ENCODE results near the gene ABHD6. TPM values are rescaled to one million over a fixed set of nuclear protein-coding genes. Genes with fewer than 3 reads are reported as not detected.
"Not testable (repeated sequence)": the region's sequence is repeated elsewhere in the genome, so short reads cannot be mapped to it uniquely, and the experiment has no call there.

The ABHD6 gene
- total RNA-seq, 1 experiment from 2014 or later: 17.2 TPM

DNA sequence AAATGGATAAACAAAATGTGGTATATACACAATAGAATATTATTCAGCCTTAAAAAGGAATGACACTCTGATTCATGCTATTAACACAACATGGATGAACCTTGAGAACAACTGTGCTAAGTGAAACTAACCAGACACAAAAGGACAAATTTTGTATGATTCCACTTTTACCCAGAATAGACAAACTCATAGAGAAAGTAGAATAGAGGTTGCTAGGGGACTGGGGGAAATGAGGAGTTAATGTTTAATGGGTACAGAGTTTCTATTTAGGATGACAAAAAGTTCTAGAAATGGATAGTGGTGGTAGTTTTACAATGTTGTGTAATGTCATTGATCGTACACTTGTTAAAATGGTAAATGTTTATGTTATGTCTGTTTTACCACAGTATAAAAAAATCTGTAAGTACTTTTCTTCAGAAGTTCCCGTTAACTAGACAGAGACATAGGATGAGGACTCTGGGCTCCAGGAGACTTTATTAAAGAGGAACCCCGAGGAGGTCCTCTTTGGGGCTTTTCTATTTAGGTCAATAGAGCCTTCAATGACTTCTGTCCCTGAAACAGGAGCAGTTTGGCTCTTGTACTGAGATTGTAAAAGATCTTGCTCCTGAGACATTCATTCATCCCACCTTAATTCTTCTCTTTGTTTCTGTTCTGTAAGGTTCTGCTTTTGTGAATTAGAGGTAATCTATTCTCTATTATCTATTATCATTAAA, 24.5 kb downstream of the ABHD6 start:
- in situ Hi-C loops (cut with HindIII; ENCODE audit: low sequenced_read_pairs): no loop called here
- DNase-seq (ENCODE audit: low spot score): no peak

GRCh38 chr3:58266577-58266976, 29.0 kb downstream of the ABHD6 start:
- in situ Hi-C loops (cut with HindIII; ENCODE audit: low sequenced_read_pairs): no loop called here
- DNase-seq (ENCODE audit: low spot score): peak; percentile 89

DNA sequence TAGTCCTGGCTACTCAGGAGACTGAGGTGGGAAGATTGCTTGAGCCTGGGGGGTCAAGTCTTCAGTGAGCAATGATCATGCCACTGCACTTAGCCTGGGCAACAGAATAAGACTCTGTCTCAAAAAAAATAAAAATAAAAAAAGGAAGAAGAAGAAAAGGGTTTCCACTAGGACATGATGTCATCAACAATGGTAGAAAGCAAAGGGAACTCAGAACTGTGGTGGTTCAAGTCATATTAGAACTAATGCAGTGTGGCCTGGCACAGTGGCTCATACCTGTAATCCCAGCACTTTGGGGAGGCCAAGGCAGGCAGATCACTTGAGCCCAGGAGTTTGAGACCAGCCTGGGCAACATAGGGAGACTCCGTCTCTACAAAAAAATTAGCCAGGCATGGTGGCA, 30.0 kb downstream of the ABHD6 start:
- DNase-seq (ENCODE audit: low spot score); in situ Hi-C loops (cut with HindIII; ENCODE audit: low sequenced_read_pairs): not testable (repeated sequence)

DNA sequence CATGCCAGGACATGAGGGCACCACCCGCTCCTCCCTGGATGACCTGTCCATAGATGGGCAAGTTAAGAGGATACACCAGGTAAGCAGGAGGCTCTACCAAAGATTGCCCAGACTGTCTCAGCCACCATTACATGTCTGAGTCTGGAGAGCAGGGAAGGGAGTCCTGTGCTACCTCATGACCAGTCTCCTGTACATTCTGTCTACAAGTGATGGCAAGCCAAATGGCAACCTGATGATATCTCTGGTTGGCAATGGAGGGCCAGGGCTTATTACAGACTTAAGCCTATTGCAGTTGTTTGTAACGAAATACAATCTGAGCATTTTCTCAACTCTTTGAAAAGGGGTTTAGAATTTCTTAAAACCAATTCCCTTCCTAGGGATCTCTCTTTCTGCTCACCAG, 31.8 kb downstream of the ABHD6 start:
- in situ Hi-C loops (cut with HindIII; ENCODE audit: low sequenced_read_pairs): no loop called here
- no peak for DNase-seq (ENCODE audit: low spot score)

GRCh38 chr3:58270485-58270884, 32.9 kb downstream of the ABHD6 start:
- in situ Hi-C loops (cut with HindIII; ENCODE audit: low sequenced_read_pairs): no loop called here
- no peak for DNase-seq (ENCODE audit: low spot score)

GRCh38 chr3:58271901-58272501, 34.4 kb downstream of the ABHD6 start:
- in situ Hi-C loops (cut with HindIII; ENCODE audit: low sequenced_read_pairs): no loop called here
- DNase-seq (ENCODE audit: low spot score): no peak

DNA sequence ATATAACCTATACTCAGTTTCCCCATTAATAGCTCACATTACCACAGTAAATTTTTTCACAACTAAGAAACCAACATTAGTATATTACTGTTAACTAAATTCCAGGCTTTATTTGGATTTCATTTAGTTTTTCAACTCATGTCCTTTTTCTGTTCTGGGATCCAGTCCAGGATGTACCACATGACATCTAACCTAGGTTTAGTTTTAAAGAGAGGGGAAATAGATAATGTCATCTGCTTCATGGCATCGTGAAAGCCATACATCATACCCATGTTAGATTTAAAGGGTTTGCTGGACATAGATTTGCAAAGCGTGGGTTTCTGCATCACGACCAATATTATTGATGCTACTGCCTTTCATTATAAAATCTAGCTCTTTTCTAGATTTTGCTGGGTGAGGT, 35.3 kb downstream of the ABHD6 start:
- in situ Hi-C loops (cut with HindIII; ENCODE audit: low sequenced_read_pairs): no loop called here
- DNase-seq (ENCODE audit: low spot score): no peak

GRCh38 chr3:58273362-58273761, 35.8 kb downstream of the ABHD6 start:
- DNase-seq (ENCODE audit: low spot score); in situ Hi-C loops (cut with HindIII; ENCODE audit: low sequenced_read_pairs): not testable (repeated sequence)

DNA sequence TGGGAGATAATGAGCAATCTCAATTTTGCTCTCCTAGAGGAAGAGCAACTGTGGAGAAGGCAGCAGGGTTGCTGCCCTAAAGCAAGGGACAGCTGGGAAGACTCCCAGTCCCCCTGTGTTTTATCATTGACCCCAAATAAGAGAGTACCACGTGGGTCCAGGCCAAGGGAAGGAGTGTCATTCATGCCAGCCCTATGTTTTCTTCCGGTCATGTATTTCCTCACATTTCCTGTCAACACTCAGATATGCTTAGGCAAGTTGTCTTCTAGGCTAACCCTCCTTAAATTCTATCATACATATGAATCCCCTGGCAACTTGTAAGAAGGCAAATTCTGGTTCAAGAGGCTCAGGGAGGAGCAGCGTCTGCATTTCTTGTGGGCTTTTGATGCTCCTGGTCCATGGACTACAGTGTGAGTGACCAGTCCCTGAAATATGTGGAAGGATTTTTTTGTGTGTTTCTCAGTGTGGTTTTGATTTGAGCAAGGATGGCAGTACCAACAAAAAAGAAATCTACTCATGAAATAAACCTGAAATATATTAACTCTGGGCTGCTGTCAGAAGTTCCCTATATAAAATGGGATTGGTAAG, 36.5 kb downstream of the ABHD6 start:
- DNase-seq (ENCODE audit: low spot score): no peak
- in situ Hi-C loops (cut with HindIII; ENCODE audit: low sequenced_read_pairs): no loop called here

DNA sequence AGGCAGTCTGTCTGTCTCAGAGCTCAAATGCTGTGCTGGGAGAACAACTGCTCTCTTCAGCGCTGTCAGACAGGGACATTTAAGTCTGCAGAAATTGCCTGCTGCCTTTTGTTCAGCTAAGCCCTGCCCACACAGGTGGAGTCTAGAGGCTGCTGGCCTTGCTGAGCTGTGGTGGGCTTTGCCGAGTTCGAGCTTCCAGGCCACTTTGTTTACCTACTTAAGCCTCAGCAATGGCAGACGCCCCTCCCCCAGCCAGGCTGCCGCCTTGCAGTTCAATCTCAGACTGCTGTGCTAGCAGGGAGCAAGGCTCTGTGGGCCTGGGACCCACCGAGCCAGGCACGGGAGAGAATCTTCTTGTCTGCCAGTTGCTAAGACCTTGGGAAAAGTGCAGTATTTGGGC, 43.5 kb downstream of the ABHD6 start:
- in situ Hi-C loops (cut with HindIII; ENCODE audit: low sequenced_read_pairs): no loop called here
- DNase-seq (ENCODE audit: low spot score): no peak

- no peak for DNase-seq (ENCODE audit: low spot score)
- in situ Hi-C loops (cut with HindIII; ENCODE audit: low sequenced_read_pairs): no loop called here
Measured at GRCh38 chr3:58285334-58285733, 47.7 kb downstream of the ABHD6 start.

- in situ Hi-C loops (cut with HindIII; ENCODE audit: low sequenced_read_pairs): no loop called here
- no peak for DNase-seq (ENCODE audit: low spot score)
Measured at GRCh38 chr3:58287354-58287753, 49.8 kb downstream of the ABHD6 start.

DNA sequence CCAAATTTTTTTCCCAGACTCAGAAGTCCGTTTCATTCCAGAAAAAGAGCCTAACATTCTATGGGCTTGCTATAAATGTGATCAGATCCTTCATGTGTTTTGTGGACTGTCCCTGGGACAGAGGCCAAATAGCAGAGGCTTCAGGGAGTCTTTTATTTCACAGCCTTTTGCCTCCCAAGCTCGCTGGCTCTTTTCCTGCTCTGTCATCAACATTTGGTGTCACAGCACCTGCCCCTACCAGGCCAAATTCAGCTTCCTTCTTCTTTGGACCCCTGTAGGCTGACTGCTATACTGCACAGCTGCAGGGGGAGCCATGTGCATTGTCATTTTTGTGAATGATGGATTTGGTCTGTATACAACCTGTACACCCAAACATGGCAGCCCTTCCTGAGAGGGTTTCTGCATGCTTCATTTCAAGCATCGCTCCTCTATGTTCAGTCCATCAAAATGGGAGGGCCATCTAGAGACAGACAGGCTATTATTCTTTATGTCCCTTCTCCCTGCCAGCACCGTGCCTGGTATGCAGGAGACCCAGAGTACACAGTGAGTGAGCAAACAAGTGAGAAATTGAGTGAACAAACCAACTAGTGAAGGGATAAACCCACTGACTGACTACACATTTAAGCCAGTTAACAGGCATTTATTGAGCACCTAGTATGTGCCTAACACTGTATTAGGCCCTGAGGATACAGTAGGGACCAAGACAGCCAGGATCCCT, 50.6 kb downstream of the ABHD6 start:
- in situ Hi-C loops (cut with HindIII; ENCODE audit: low sequenced_read_pairs): no loop called here
- peak; percentile 94 for DNase-seq (ENCODE audit: low spot score)

- in situ Hi-C loops (cut with HindIII; ENCODE audit: low sequenced_read_pairs); DNase-seq (ENCODE audit: low spot score): not testable (repeated sequence)
Measured at GRCh38 chr3:58288964-58289613, 51.5 kb downstream of the ABHD6 start.

- in situ Hi-C loops (cut with HindIII; ENCODE audit: low sequenced_read_pairs); DNase-seq (ENCODE audit: low spot score): not testable (repeated sequence)
Measured at GRCh38 chr3:58290446-58290845, 52.9 kb downstream of the ABHD6 start.

DNA sequence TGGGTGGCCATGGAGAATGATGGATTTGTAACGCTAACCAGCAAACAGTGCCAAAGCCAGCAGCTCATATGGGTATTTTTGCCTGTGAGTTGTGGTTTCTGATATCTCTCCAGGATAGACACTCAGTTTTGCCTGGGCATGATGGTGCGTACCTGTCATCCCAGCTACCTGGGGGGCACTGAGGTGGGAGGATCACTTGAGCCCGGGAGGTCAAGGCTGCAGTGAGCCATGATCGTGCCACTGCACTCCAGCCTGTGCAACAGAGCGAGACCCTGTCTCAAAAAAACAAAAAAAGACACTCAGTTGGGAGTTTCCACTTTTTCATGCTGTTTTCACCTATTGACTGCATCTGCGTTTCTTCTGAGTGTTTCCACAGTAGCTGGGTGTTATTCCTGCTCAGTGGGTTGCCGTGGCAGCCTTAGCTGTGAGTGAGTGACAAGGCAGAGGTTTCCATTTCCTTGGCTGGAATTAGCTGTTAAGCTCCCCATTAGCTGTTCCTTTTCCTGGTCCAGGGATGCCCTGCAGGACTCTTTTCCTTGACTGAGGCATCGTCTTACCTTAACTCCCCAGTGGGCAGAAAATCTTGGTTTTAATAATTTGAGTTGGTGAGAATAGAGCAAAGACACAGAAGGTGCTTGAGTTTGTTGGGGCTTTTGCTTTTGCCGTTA, 54.2 kb downstream of the ABHD6 start:
- in situ Hi-C loops (cut with HindIII; ENCODE audit: low sequenced_read_pairs): no loop called here
- no peak for DNase-seq (ENCODE audit: low spot score)

- in situ Hi-C loops (cut with HindIII; ENCODE audit: low sequenced_read_pairs): no loop called here
- no peak for DNase-seq (ENCODE audit: low spot score)
Measured at GRCh38 chr3:58292866-58293265, 55.3 kb downstream of the ABHD6 start.

DNA sequence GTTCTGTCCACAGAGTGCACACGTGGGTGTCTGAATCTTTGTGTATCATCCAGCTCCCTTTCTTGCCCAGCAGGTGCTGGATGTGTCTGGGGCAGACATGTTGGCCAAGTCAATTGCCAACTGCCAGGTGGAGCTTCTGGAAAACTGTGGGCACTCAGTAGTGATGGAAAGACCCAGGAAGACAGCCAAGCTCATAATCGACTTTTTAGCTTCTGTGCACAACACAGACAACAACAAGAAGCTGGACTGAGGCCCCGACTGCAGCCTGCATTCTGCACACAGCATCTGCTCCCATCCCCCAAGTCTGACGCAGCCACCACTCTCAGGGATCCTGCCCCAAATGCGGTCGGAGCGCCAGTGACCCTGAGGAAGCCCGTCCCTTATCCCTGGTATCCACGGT, 55.9 kb downstream of the ABHD6 start:
- in situ Hi-C loops (cut with HindIII; ENCODE audit: low sequenced_read_pairs): no loop called here
- peak; percentile 91 for DNase-seq (ENCODE audit: low spot score)

DNA sequence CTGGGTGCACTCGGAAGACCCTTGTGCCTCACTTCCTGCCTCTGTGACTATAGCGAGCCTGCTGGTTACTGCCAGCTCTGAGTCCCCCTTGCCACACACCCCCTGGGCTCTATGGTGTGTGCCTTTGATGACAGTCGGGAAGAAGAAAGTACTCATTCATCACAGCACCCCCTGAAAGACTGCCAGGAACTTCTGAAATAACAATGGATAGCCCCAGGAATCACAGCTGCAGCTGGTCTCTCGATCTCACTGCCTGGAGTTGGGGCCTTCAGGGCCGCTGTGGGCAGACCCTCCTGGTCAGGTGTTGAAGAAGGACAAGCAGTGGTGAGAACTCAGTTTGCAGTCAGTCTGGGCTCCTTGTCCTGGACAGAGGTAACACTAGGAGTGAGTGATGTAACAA, 58.7 kb downstream of the ABHD6 start:
- no peak for DNase-seq (ENCODE audit: low spot score)
- in situ Hi-C loops (cut with HindIII; ENCODE audit: low sequenced_read_pairs): no loop called here

Data from G401 (cell line).